Measurements from ENCODE around the gene FNDC7. TPM values are rescaled to one million over a fixed set of nuclear protein-coding genes. Genes with fewer than 3 reads are reported as not detected.

FNDC7 gene
- polyA plus RNA-seq, 4 donors, result 0.05 TPM; not detected in 3

Other genes with a start within 250 kb of the FNDC7 start
- gene EEIG2, start 152.8 kb upstream of the FNDC7 start, polyA plus RNA-seq (ENCODE audit: insufficient read length in 4 of 4), result 10 to 100 TPM; 17.1 to 31.1 (median 22.4) TPM
- gene HENMT1, start 51.8 kb upstream of the FNDC7 start, polyA plus RNA-seq (ENCODE audit: insufficient read length in 4 of 4), result 10 to 100 TPM; 11.2 to 19.5 (median 14.2) TPM
- 10 to 100 TPM; 53.3 to 93.5 (median 72.4) TPM for gene PRPF38B, start 20.6 kb upstream of the FNDC7 start, polyA plus RNA-seq (ENCODE audit: insufficient read length in 4 of 4)
- 10 to 100 TPM; 40.1 to 83.0 (median 73.8) TPM for gene STXBP3, start 33.8 kb downstream of the FNDC7 start, polyA plus RNA-seq (ENCODE audit: insufficient read length in 4 of 4)
- under 1 TPM in 1 of 4 donors, not detected in 3; 0.18 TPM for gene AKNAD1, start 144.2 kb downstream of the FNDC7 start, polyA plus RNA-seq (ENCODE audit: insufficient read length in 4 of 4)
- gene GPSM2, start 164.1 kb downstream of the FNDC7 start, polyA plus RNA-seq (ENCODE audit: insufficient read length in 4 of 4), result 10 to 100 TPM; 16.3 to 20.2 (median 17.8) TPM

Data from left renal pelvis (tissue), 4 donors.